GM12878 (cell line): Measurements from ENCODE around the gene MSRB1. TPM values are rescaled to one million over a fixed set of nuclear protein-coding genes. Genes with fewer than 3 reads are reported as not detected.

ENCODE experiments used
- ATAC-seq: fragments of 200-7000 bp; cut with Tn5 transposase; 3 replicates; pipeline ENCODE4 v1.9.1; 2020; ENCODE audit warnings: mild to moderate bottlenecking, moderate library complexity
- BruUV-seq: library from RNA; stranded (reverse); fragments of 400-500 nt; replicated peaks from 2 replicates; lab custom pipeline; 2021; lab: Mats Ljungman, UMichigan
- CTCF ChIA-PET: fragments of 300-600 bp; sonication (Branson Sonifier 250); formaldehyde crosslinking; extraction: SDS; loops from one replicate; lab custom pipeline; 2021; ENCODE audit warnings: inconsistent platforms; lab: Yijun Ruan, JAX
- POLR2A ChIA-PET: fragments of 350-600 bp; formaldehyde crosslinking; extraction: SDS; loops from one replicate; lab custom pipeline; 2021; ENCODE audit warnings: inconsistent platforms; lab: Charles Lee
- RAD21 ChIA-PET: fragments of 300-600 bp; sonication (Branson Sonifier 250); formaldehyde crosslinking; loops from one replicate; lab custom pipeline; 2023; ENCODE audit warnings: antibody characterized with exemption; ENCODE audit not compliant: unreplicated experiment; lab: Charles Lee
- SMC1A ChIA-PET: fragments of 300-600 bp; sonication (Branson Sonifier 250); formaldehyde crosslinking; loops from one replicate; lab custom pipeline; 2023; ENCODE audit not compliant: unreplicated experiment, uncharacterized antibody; lab: Charles Lee
- DNase-seq: peaks from one replicate; pipeline ENCODE4 v3.0.0-alpha.2; 2011; ENCODE audit warnings: low read depth, low spot score
- FAIRE-seq: peaks from 3 replicates; lab custom pipeline; 2011; peaks lifted over from hg19 to GRCh38; lab: Jason Lieb, UNC
- H2AFZ ChIP-seq: 2 replicates; pipeline ENCODE4 v1.6.0; 2011; ENCODE audit warnings: low read depth, low read length, control low read depth; ENCODE audit not compliant: control insufficient read depth
- H3K27ac ChIP-seq: 2 replicates; pipeline ENCODE4 v1.5.1; 2011; ENCODE audit warnings: control low read depth; ENCODE audit not compliant: control insufficient read depth, insufficient read depth
- H3K27me3 ChIP-seq, 2 experiments: replicated peaks in 1 of 2; 2 replicates each; pipeline versions ENCODE4 v1.6.0 to v1.6.1; 2011; ENCODE audit warnings: low read length in 1 of 2; ENCODE audit not compliant: control insufficient read depth in 2 of 2, insufficient read depth in 2 of 2
- H3K36me3 ChIP-seq, 2 experiments: 2 replicates each; pipeline ENCODE4 v1.5.1; 2011; ENCODE audit warnings: low read length in 1 of 2; ENCODE audit not compliant: control insufficient read depth in 2 of 2, insufficient read depth in 2 of 2
- H3K4me1 ChIP-seq: 2 replicates; pipeline ENCODE4 v1.6.1; 2011; ENCODE audit warnings: mild to moderate bottlenecking, low read length, moderate library complexity, mixed read lengths; ENCODE audit not compliant: control insufficient read depth, insufficient read depth
- H3K4me2 ChIP-seq: 2 replicates; pipeline ENCODE4 v1.6.0; 2011; ENCODE audit warnings: control low read depth; ENCODE audit not compliant: control insufficient read depth, insufficient read depth
- H3K4me3 ChIP-seq: fragments of 200-600 bp; sonication (generic); 2 replicates; pipeline ENCODE4 v1.5.1; 2016
- H3K79me2 ChIP-seq: 2 replicates; pipeline ENCODE4 v1.6.0; 2011; ENCODE audit warnings: low read length; ENCODE audit not compliant: control insufficient read depth, insufficient read depth
- H3K9ac ChIP-seq: 2 replicates; pipeline ENCODE4 v1.8.0; 2011; ENCODE audit warnings: low read length, control low read depth, mixed read lengths; ENCODE audit not compliant: control insufficient read depth, insufficient read depth
- H3K9me3 ChIP-seq: replicated peaks from 3 replicates; pipeline ENCODE4 v1.5.1; 2011; ENCODE audit warnings: mild to moderate bottlenecking, low read length; ENCODE audit not compliant: control insufficient read depth, insufficient read depth
- H4K20me1 ChIP-seq: 2 replicates; pipeline ENCODE4 v1.6.0; 2011; ENCODE audit not compliant: control insufficient read depth, insufficient read depth
- CBX5 ChIP-seq: sonication (generic); IDR thresholded peaks from 2 replicates; pipeline ENCODE4 v1.6.1; 2016; ENCODE audit warnings: low read depth, moderate library complexity, mild to moderate bottlenecking, inconsistent platforms
- DPF2 ChIP-seq: fragments of 450-650 bp; IDR thresholded peaks from 2 replicates; pipeline ENCODE4 v1.6.1; 2017; ENCODE audit warnings: mild to moderate bottlenecking
- EZH2 ChIP-seq: IDR thresholded peaks from 2 replicates; pipeline ENCODE4 v1.6.1; 2012; ENCODE audit warnings: low read depth, mild to moderate bottlenecking, control low read depth, inconsistent platforms, low read length, borderline replicate concordance; ENCODE audit not compliant: control insufficient read depth
- MEF2B ChIP-seq: fragments of 450-650 bp; IDR thresholded peaks from 2 replicates; pipeline ENCODE4 v1.6.1; 2018; ENCODE audit warnings: mild to moderate bottlenecking, moderate library complexity; ENCODE audit not compliant: partially characterized antibody, poor library complexity, severe bottlenecking
- MTA2 ChIP-seq: fragments of 450-650 bp; IDR thresholded peaks from 2 replicates; pipeline ENCODE4 v1.6.1; 2016; ENCODE audit warnings: low read depth, mild to moderate bottlenecking, moderate library complexity
- RB1 ChIP-seq: fragments of 450-650 bp; formaldehyde crosslinking; IDR thresholded peaks from 2 replicates; pipeline ENCODE4 v1.6.1; 2017; ENCODE audit warnings: mild to moderate bottlenecking, borderline replicate concordance
- SUZ12 ChIP-seq: fragments of 200-600 bp; sonication (generic); IDR thresholded peaks from one replicate; pipeline ENCODE4 v1.6.1; 2018; ENCODE audit warnings: antibody characterized with exemption, mild to moderate bottlenecking; ENCODE audit not compliant: unreplicated experiment
- TCF7 ChIP-seq: IDR thresholded peaks from 2 replicates; pipeline ENCODE4 v1.6.1; 2014; ENCODE audit warnings: antibody characterized with exemption, borderline replicate concordance
- WGBS: methylation state at CpG from one replicate; pipeline ENCODE4 v1.1.6; 2016; ENCODE audit warnings: low lambda C conversion rate; ENCODE audit not compliant: insufficient replicate concordance, insufficient coverage; ENCODE audit errors: missing lambda C conversion rate; 5-methylcytosine and 5-hydroxymethylcytosine counted together
- in situ Hi-C: fragments of 300-500 bp; cut with MboI; formaldehyde crosslinking; loops from 9 replicates; pipeline ENCODE4 v1.14.3; 2018; ENCODE audit warnings: mixed read lengths
- intact Hi-C: fragments of 100-400 bp; cut with micrococcal nuclease; formaldehyde crosslinking; loops from one replicate; pipeline ENCODE4 v1.14.2; 2022; ENCODE audit not compliant: unreplicated experiment
- polyA plus RNA-seq, 11 experiments: library from polyadenylated mRNA; depleted of rRNA in 4 of 11; unstranded in 6 of 11; stranded (reverse) in 5 of 11; fragments of >200 nt; fragmentation: Nextera tagmentation in 4 of 11; fragmentation: Illumina TruSeq in 1 of 11; extraction: Ambion mirVana in 4 of 11; extraction: Trizol in 1 of 11; gene quantifications; 1 replicate in 1 of 11; 2 replicates in 10 of 11; pipeline versions ENCODE4 v1.2.1 to v1.2.3, GENCODE V29; 2011 to 2016; ENCODE audit warnings: inconsistent platforms in 2 of 11, missing spikeins in 2 of 11, low read depth in 1 of 11
- total RNA-seq, 4 experiments: library from RNA; depleted of rRNA in 3 of 4; stranded (reverse); fragments of >200 nt in 3 of 4; fragmentation: Illumina TruSeq in 1 of 4; extraction: Trizol in 1 of 4; gene quantifications; 2 replicates each; pipeline versions ENCODE4 v1.2.1 to v1.2.3, GENCODE V29; 2013 to 2021
- TF ChIP-seq, protein P1 (sequence below), 3 experiments: IDR thresholded peaks in 2 of 3; conservative IDR thresholded peaks in 1 of 3; 2 replicates each; pipeline ENCODE4 v1.5.1; 2011; ENCODE audit warnings: low read depth in 3 of 3, low read length in 3 of 3, mild to moderate bottlenecking in 3 of 3, control low read depth in 2 of 3, moderate library complexity in 2 of 3, inconsistent platforms in 1 of 3, mixed read lengths in 1 of 3; ENCODE audit not compliant: control insufficient read depth in 2 of 3, insufficient read depth in 1 of 3; ENCODE audit errors: extremely low read depth in 1 of 3
- TF ChIP-seq, protein P2 (sequence below): fragments of 450-650 bp; IDR thresholded peaks from 2 replicates; pipeline ENCODE4 v1.6.1; 2017; ENCODE audit warnings: borderline replicate concordance
- TF ChIP-seq, protein P3 (sequence below): IDR thresholded peaks from 2 replicates; pipeline ENCODE4 v1.6.1; 2011; ENCODE audit warnings: borderline replicate concordance, low read depth, mild to moderate bottlenecking, moderate library complexity, mixed read lengths, low read length; ENCODE audit not compliant: insufficient read depth; ENCODE audit errors: extremely low read length

Gene MSRB1
- total and polyA plus RNA-seq, 10 of the 15 experiments (the other 5 are each of a cell fraction or from before 2014, with no cell fraction given) = 5.1 to 48.6 (median 25.7) TPM

DNA sequence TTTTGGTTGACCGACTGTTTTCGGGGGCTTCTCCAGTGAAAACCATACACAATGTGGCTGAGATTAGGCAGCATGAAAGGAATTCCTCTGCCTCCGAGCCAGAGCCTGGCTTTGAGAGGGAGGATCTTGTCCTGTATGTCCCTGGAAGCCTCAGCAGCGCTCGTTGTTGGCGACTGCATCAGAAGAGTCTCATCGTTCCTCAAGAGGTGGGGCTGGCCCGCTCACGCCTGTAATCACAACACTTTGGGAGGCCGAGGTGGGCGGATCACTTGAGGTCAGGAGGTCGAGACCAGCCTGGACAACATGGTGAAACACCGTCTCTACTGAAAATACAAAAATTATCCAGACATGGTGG, 39.8 kb downstream of the MSRB1 start (continued):
- no peak for TF ChIP-seq MEF2B
- TF ChIP-seq, protein P1, sequence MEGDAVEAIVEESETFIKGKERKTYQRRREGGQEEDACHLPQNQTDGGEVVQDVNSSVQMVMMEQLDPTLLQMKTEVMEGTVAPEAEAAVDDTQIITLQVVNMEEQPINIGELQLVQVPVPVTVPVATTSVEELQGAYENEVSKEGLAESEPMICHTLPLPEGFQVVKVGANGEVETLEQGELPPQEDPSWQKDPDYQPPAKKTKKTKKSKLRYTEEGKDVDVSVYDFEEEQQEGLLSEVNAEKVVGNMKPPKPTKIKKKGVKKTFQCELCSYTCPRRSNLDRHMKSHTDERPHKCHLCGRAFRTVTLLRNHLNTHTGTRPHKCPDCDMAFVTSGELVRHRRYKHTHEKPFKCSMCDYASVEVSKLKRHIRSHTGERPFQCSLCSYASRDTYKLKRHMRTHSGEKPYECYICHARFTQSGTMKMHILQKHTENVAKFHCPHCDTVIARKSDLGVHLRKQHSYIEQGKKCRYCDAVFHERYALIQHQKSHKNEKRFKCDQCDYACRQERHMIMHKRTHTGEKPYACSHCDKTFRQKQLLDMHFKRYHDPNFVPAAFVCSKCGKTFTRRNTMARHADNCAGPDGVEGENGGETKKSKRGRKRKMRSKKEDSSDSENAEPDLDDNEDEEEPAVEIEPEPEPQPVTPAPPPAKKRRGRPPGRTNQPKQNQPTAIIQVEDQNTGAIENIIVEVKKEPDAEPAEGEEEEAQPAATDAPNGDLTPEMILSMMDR (IDR thresholded peaks at IDR 0.05 in 2 of 3, conservative IDR thresholded peaks at IDR 0.05 in 1 of 3; ENCODE audit: control insufficient read depth in 2 of 3, extremely low read depth in 1 of 3, insufficient read depth in 1 of 3, low read depth in 3 of 3, low read length in 3 of 3) = no peak
- TF ChIP-seq, protein P2, sequence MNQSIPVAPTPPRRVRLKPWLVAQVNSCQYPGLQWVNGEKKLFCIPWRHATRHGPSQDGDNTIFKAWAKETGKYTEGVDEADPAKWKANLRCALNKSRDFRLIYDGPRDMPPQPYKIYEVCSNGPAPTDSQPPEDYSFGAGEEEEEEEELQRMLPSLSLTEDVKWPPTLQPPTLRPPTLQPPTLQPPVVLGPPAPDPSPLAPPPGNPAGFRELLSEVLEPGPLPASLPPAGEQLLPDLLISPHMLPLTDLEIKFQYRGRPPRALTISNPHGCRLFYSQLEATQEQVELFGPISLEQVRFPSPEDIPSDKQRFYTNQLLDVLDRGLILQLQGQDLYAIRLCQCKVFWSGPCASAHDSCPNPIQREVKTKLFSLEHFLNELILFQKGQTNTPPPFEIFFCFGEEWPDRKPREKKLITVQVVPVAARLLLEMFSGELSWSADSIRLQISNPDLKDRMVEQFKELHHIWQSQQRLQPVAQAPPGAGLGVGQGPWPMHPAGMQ = no peak
- no peak for TF ChIP-seq SUZ12

DNA sequence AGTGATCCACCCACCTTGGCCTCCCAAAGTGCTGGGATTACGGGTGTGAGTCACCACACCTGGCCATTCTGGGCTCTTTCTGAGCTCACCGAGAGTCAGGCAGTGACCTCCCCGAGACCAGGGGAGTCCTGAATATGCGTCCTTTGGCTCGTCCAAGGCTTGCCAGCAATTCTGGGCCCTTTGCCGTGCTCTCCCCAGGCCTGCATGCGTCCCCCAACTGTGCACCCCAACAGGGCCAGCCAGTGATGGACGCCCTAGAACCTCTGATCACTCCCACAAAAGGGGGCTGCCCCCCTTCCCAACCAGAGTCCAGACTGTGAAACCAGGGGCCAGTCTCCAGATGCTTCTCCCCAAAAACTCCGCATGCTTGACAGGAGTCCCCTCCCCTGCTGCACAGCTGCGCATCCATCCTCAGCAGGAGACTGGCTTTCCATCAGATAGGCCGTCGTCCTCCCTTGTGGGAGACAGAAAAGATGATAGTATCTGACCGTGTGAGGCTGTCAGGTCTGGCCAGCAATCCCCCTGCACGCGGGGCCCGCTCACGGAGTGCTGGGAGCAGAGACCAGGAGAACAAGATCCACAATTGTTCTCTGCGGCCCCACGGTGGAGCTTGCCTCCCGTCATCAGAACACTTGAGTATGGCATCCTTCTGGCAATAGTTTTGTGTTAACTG, 40.3 kb downstream of the MSRB1 start:
- Histone ChIP-seq H3K4me2 (no peak overlapping the region), H3K27ac (no peak overlapping the region), H3K4me3 (no peak overlapping the region), H3K9ac (no peak overlapping the region), H3K27me3 (no peaks in the 10 kb centered on the region), H3K9me3 (no peaks in the 10 kb centered on the region), H3K36me3 (no peaks in the 10 kb centered on the region), H2AFZ (no peak overlapping the region)
- FAIRE-seq = no peak
- ChIA-PET CTCF (no interaction called here), SMC1A (no interaction called here), POLR2A (interaction anchor here (0.6 kb wide), 1 partner anchor 104 kb away, joined by 3 read pairs; no protein-coding TSS in a partner anchor)
- in situ Hi-C loops (no loop called here), intact Hi-C loops (no loop called here)
- BruUV-seq = no TSS peak
- TF ChIP-seq MTA2 (no peak), RB1 (no peak), CBX5 (no peak), DPF2 (no peak), EZH2 (no peak), TCF7 (no peak)
- TF ChIP-seq, protein P3, sequence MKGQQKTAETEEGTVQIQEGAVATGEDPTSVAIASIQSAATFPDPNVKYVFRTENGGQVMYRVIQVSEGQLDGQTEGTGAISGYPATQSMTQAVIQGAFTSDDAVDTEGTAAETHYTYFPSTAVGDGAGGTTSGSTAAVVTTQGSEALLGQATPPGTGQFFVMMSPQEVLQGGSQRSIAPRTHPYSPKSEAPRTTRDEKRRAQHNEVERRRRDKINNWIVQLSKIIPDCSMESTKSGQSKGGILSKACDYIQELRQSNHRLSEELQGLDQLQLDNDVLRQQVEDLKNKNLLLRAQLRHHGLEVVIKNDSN = no peak
- TF ChIP-seq, all 136 proteins: peak for 0
- no peak for ATAC-seq
- WGBS = 45% methylated on average over 20 of the region's 20 CpGs
- DNase-seq = no peak
- H3K4me1 ChIP-seq = no peaks in the 10 kb centered on the region
- no peaks in the 10 kb centered on the region for H3K79me2 ChIP-seq
- RAD21 ChIA-PET = no interaction called here
- no peaks in the 10 kb centered on the region for H4K20me1 ChIP-seq
